ENCODE results near the gene GPATCH1.

GRCh38 chr19:33158365-33158764 is 77.4 kb downstream of the GPATCH1 start:
- TF ChIP-seq CTCF (IDR thresholded peaks at IDR 0.05; ENCODE audit: low read depth, low read length, poor library complexity, severe bottlenecking), result no peak
- TF ChIP-seq EZH2phosphoT487 (IDR thresholded peaks at IDR 0.05; ENCODE audit: borderline replicate concordance, low read length), result no peak
